NB4 (cell line): ENCODE results near the gene PLD5.

ENCODE experiments used
- POLR2A ChIP-seq: IDR thresholded peaks from 2 replicates; pipeline ENCODE4 v1.6.1; 2011; ENCODE audit warnings: mild to moderate bottlenecking; ENCODE audit not compliant: insufficient read length; ENCODE audit errors: extremely low read depth
- TF ChIP-seq, protein P1 (sequence below): IDR thresholded peaks from one replicate; pipeline ENCODE4 v1.5.1; 2012; ENCODE audit warnings: low read depth, low read length

DNA sequence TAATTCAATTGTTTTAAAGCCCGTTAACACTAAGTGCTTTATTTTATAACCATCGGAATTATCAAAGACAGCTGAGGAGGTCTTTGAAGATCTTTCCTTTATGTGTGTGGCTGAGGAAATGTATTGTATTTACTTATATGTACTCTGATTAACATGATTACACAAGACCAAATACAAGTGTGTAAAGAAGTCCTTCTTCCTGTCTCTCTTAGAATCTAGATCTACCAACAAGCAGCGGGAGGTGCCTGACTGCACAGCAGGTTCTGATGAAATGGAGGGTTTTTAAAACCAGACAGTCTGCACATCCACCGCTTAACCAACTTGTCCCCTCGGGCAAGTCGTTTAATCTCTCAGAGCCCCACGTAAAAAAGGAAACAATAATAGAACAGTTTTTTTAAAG, 285.1 kb downstream of the PLD5 start:
- TF ChIP-seq, protein P1, sequence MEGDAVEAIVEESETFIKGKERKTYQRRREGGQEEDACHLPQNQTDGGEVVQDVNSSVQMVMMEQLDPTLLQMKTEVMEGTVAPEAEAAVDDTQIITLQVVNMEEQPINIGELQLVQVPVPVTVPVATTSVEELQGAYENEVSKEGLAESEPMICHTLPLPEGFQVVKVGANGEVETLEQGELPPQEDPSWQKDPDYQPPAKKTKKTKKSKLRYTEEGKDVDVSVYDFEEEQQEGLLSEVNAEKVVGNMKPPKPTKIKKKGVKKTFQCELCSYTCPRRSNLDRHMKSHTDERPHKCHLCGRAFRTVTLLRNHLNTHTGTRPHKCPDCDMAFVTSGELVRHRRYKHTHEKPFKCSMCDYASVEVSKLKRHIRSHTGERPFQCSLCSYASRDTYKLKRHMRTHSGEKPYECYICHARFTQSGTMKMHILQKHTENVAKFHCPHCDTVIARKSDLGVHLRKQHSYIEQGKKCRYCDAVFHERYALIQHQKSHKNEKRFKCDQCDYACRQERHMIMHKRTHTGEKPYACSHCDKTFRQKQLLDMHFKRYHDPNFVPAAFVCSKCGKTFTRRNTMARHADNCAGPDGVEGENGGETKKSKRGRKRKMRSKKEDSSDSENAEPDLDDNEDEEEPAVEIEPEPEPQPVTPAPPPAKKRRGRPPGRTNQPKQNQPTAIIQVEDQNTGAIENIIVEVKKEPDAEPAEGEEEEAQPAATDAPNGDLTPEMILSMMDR: no peak
- no peak for TF ChIP-seq POLR2A
